HCT116 (cell line): ENCODE data around the gene CARMIL1. TPM values are rescaled to one million over a fixed set of nuclear protein-coding genes. Genes with fewer than 3 reads are reported as not detected.

Experiments
- ATAC-seq: fragments of 200-7000 bp; cut with Tn5 transposase; 2 replicates; pipeline ENCODE4 v1.9.1; 2020; ENCODE audit warnings: mild to moderate bottlenecking, moderate library complexity
- BruUV-seq: library from RNA; stranded (reverse); fragments of 400-500 nt; replicated peaks from 2 replicates; lab custom pipeline; 2021; lab: Mats Ljungman, UMichigan
- CTCF ChIA-PET: fragments of 300-600 bp; sonication (Branson Sonifier 250); formaldehyde crosslinking; loops from one replicate; lab custom pipeline; 2021; ENCODE audit warnings: antibody characterized with exemption; lab: Charles Lee
- POLR2A ChIA-PET: fragments of 300-600, 350-600 bp; sonication (Branson Sonifier 250); formaldehyde crosslinking; loops from one replicate; lab custom pipeline; 2021; ENCODE audit warnings: antibody characterized with exemption; lab: Charles Lee
- RAD21 ChIA-PET, 2 experiments: fragments of 300-600 bp; sonication (Branson Sonifier 250); formaldehyde crosslinking; loops; one replicate each; lab custom pipeline; 2023; ENCODE audit warnings: low total read pairs in 2 of 2; ENCODE audit not compliant: uncharacterized antibody in 2 of 2, unreplicated experiment in 2 of 2, low non-redundant PET in 1 of 2; lab: Charles Lee
- DNase-seq: peaks from one replicate; pipeline ENCODE4 v3.0.0-alpha.2; 2010; ENCODE audit warnings: low read depth, low spot score
- H2AFZ ChIP-seq: fragments of 200-600 bp; shearing (Covaris generic), sonication (generic); 2 replicates; pipeline ENCODE4 v1.6.1; 2017; ENCODE audit warnings: low read depth, mixed run types, mixed read lengths, antibody characterized with exemption, low read length; ENCODE audit not compliant: poor library complexity, severe bottlenecking
- H3K27ac ChIP-seq: 2 replicates; pipeline ENCODE4 v1.5.1; 2012; ENCODE audit warnings: low read depth, low read length
- H3K27me3 ChIP-seq: fragments of 200-600 bp; sonication (generic); 2 replicates; pipeline ENCODE4 v1.6.1; 2016; ENCODE audit warnings: mixed run types, low read length, mixed read lengths; ENCODE audit not compliant: insufficient read depth
- H3K36me3 ChIP-seq, 2 experiments: fragments of 200-500 bp in 1 of 2; fragments of 200-600 bp in 1 of 2; sonication (Bioruptor generic) in 1 of 2; sonication (generic) in 1 of 2; 2 replicates each; pipeline versions ENCODE4 v1.5.1 to v1.6.1; 2014 to 2016; ENCODE audit warnings: low read length in 2 of 2, inconsistent platforms in 1 of 2, mixed read lengths in 1 of 2, mixed run types in 1 of 2; ENCODE audit not compliant: insufficient read depth in 2 of 2, control insufficient read depth in 1 of 2
- H3K4me1 ChIP-seq, 2 experiments: fragments of 200-600 bp in 1 of 2; sonication (generic) in 1 of 2; 2 replicates each; pipeline versions ENCODE4 v1.5.1 to v1.6.1; 2012 to 2017; ENCODE audit warnings: low read length in 2 of 2, inconsistent platforms in 1 of 2, mild to moderate bottlenecking in 1 of 2, mixed read lengths in 1 of 2, mixed run types in 1 of 2, moderate library complexity in 1 of 2; ENCODE audit not compliant: insufficient read depth in 2 of 2, control insufficient read depth in 1 of 2
- H3K4me2 ChIP-seq: fragments of 200-600 bp; sonication (generic); 2 replicates; pipeline ENCODE4 v1.6.1; 2017; ENCODE audit warnings: mixed run types, low read length, mixed read lengths
- H3K4me3 ChIP-seq, 2 experiments: fragments of 200-600 bp in 1 of 2; sonication (generic) in 1 of 2; replicated peaks in 1 of 2; 2 replicates each; pipeline ENCODE4 v1.5.1; 2011 to 2016; ENCODE audit warnings: low read length in 2 of 2, control low read depth in 1 of 2, low read depth in 1 of 2, mild to moderate bottlenecking in 1 of 2, mixed read lengths in 1 of 2, mixed run types in 1 of 2
- H3K79me2 ChIP-seq: fragments of 200-600 bp; sonication (generic); 2 replicates; pipeline ENCODE4 v1.6.1; 2017; ENCODE audit warnings: mild to moderate bottlenecking, mixed run types, low read length, moderate library complexity, mixed read lengths; ENCODE audit not compliant: insufficient read depth
- H3K9ac ChIP-seq: fragments of 200-600 bp; sonication (generic); 2 replicates; pipeline ENCODE4 v1.6.1; 2016; ENCODE audit warnings: low read length, mixed read lengths
- H3K9me2 ChIP-seq: fragments of 200-600 bp; sonication (generic), shearing (Covaris generic); 2 replicates; pipeline ENCODE4 v1.6.1; 2017; ENCODE audit warnings: mixed run types, mild to moderate bottlenecking, moderate library complexity; ENCODE audit not compliant: insufficient read depth
- H3K9me3 ChIP-seq, 2 experiments: fragments of 200-500 bp in 1 of 2; fragments of 200-600 bp in 1 of 2; sonication (Bioruptor generic) in 1 of 2; sonication (generic) in 1 of 2; 2 replicates each; pipeline ENCODE4 v1.6.1; 2014 to 2017; ENCODE audit warnings: low read length in 2 of 2, mixed read lengths in 2 of 2, inconsistent platforms in 1 of 2, low read depth in 1 of 2, mild to moderate bottlenecking in 1 of 2, mixed run types in 1 of 2, moderate library complexity in 1 of 2; ENCODE audit not compliant: control insufficient read depth in 1 of 2, insufficient read depth in 1 of 2
- H4K20me1 ChIP-seq: fragments of 200-600 bp; sonication (generic), shearing (Covaris generic); 2 replicates; pipeline ENCODE4 v1.6.1; 2017; ENCODE audit warnings: mixed run types, mild to moderate bottlenecking, moderate library complexity; ENCODE audit not compliant: insufficient read depth
- CBX3 ChIP-seq: IDR thresholded peaks from 2 replicates; pipeline ENCODE4 v1.6.1; 2012; ENCODE audit warnings: low read depth
- CEBPB ChIP-seq: IDR thresholded peaks from 2 replicates; pipeline ENCODE4 v1.6.1; 2012; ENCODE audit warnings: low read depth
- EZH2phosphoT487 ChIP-seq: fragments of 200-600 bp; IDR thresholded peaks from 2 replicates; pipeline ENCODE4 v1.6.1; 2018; ENCODE audit warnings: antibody characterized with exemption, borderline replicate concordance
- FOSL1 ChIP-seq: IDR thresholded peaks from 2 replicates; pipeline ENCODE4 v1.6.1; 2012; ENCODE audit warnings: low read depth
- JUND ChIP-seq: IDR thresholded peaks from 2 replicates; pipeline ENCODE4 v1.6.1; 2012
- RAD21 ChIP-seq: IDR thresholded peaks from 2 replicates; pipeline ENCODE4 v1.6.1; 2012; ENCODE audit warnings: low read depth, mild to moderate bottlenecking
- SIN3A ChIP-seq: IDR thresholded peaks from 2 replicates; pipeline ENCODE4 v1.6.1; 2012; ENCODE audit warnings: low read depth
- SRF ChIP-seq: IDR thresholded peaks from 2 replicates; pipeline ENCODE4 v1.6.1; 2012; ENCODE audit warnings: low read depth
- TCF7L2 ChIP-seq: IDR thresholded peaks from 2 replicates; pipeline ENCODE4 v1.7.0; 2011; ENCODE audit warnings: borderline replicate concordance, inconsistent platforms; ENCODE audit not compliant: insufficient read depth, insufficient read length; ENCODE audit errors: extremely low read depth
- YY1 ChIP-seq: IDR thresholded peaks from 2 replicates; pipeline ENCODE4 v1.6.1; 2011; ENCODE audit warnings: low read length, low read depth, moderate library complexity, mild to moderate bottlenecking; ENCODE audit not compliant: insufficient replicate concordance; ENCODE audit errors: extremely low read depth
- ZNF274 ChIP-seq: fragments of 200-500 bp; sonication (Bioruptor generic); IDR thresholded peaks from 2 replicates; pipeline ENCODE4 v1.6.1; 2014; ENCODE audit warnings: mild to moderate bottlenecking, low read depth, low read length, inconsistent platforms
- intact Hi-C: fragments of 100-400 bp; cut with micrococcal nuclease; formaldehyde crosslinking; loops from 2 replicates; pipeline ENCODE4 v1.10.0; 2022
- total RNA-seq: library from RNA; stranded (reverse); gene quantifications from one replicate; pipeline ENCODE4 v1.2.1, GENCODE V29; 2021; ENCODE audit not compliant: unreplicated experiment
- TF ChIP-seq, protein P1 (sequence below): IDR thresholded peaks from 2 replicates; pipeline ENCODE4 v1.6.1; 2012
- TF ChIP-seq, protein P2 (sequence below): IDR thresholded peaks from 2 replicates; pipeline ENCODE4 v1.6.1; 2011; ENCODE audit warnings: mild to moderate bottlenecking, low read length, moderate library complexity; ENCODE audit not compliant: insufficient replicate concordance; ENCODE audit errors: extremely low read depth

CARMIL1 gene
- total RNA-seq, 1 experiment from 2014 or later: 21.7 TPM

DNA sequence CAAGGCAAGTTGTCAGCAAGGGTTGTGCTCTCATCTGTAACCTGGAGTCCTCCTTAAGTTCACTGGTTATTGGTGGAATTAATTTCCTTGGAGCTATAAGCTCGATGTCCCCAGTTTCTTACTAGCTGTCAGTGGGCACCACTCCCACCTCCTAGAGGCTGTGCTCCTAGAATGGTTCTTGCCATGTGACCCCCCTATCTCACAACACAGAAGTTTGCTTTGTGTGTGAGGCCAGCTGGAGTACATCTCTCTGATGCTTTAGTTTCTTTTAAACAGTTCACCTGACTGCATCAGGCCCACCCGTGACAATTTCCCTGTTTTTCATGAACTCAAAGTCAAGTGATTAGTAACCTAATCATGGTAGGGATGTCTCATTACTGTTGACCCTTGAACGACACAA, 193.7 kb downstream of the CARMIL1 start:
- CTCF ChIA-PET: interaction anchor here (1.5 kb wide), 1 partner anchor 17 kb away, joined by 4 read pairs; no protein-coding TSS in a partner anchor
- Histone ChIP-seq H3K4me3 (no peak overlapping the region), H3K9ac (no peak overlapping the region), H3K9me2 (no peaks in the 10 kb centered on the region)
- TF ChIP-seq RAD21 (no peak), ZNF274 (no peak), CEBPB (no peak), SRF (no peak), JUND (no peak), FOSL1 (no peak), TCF7L2 (no peak), YY1 (no peak), EZH2phosphoT487 (no peak), CBX3 (no peak), SIN3A (no peak)
- TF ChIP-seq, protein P1, sequence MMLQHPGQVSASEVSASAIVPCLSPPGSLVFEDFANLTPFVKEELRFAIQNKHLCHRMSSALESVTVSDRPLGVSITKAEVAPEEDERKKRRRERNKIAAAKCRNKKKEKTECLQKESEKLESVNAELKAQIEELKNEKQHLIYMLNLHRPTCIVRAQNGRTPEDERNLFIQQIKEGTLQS: no peak
- TF ChIP-seq, protein P2, sequence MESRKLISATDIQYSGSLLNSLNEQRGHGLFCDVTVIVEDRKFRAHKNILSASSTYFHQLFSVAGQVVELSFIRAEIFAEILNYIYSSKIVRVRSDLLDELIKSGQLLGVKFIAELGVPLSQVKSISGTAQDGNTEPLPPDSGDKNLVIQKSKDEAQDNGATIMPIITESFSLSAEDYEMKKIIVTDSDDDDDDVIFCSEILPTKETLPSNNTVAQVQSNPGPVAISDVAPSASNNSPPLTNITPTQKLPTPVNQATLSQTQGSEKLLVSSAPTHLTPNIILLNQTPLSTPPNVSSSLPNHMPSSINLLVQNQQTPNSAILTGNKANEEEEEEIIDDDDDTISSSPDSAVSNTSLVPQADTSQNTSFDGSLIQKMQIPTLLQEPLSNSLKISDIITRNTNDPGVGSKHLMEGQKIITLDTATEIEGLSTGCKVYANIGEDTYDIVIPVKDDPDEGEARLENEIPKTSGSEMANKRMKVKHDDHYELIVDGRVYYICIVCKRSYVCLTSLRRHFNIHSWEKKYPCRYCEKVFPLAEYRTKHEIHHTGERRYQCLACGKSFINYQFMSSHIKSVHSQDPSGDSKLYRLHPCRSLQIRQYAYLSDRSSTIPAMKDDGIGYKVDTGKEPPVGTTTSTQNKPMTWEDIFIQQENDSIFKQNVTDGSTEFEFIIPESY: no peak
- TF ChIP-seq, all 23 proteins: peak for 0
- intact Hi-C loops: no loop called here
- Histone ChIP-seq H3K79me2 (no peaks in the 10 kb centered on the region), H3K9me3 (no peaks in the 10 kb centered on the region), H4K20me1 (no peaks in the 10 kb centered on the region), H3K27me3 (no peaks in the 10 kb centered on the region), H3K27ac (no peak overlapping the region), H2AFZ (no peak overlapping the region), H3K36me3 (no peaks in the 10 kb centered on the region), H3K4me1 (peaks cover 0 to 17% of the 10 kb centered on the region in 2 experiments; a peak in 2 of 4 replicates), H3K4me2 (no peak overlapping the region)
- RAD21 ChIA-PET: no interaction called here
- BruUV-seq: no TSS peak
- ATAC-seq (no peak), DNase-seq (no peak)
- POLR2A ChIA-PET: no interaction called here
